Stimulated activated CD4-positive, alpha-beta T cell treated with anti-CD3 and anti-CD28 coated beads, TNF-alpha, amount 100 ng/mL, for 4 hours (primary cell): ENCODE results near the gene ELMO1.

Experiments
- DNase-seq, 3 experiments: peaks; one replicate each; pipeline ENCODE4 v3.0.0-alpha.2; 2020; ENCODE audit warnings: low read depth in 3 of 3

Gene ELMO1

GRCh38 chr7:37467002-37467401 is 18.3 kb upstream of the ELMO1 start:
- DNase-seq, result no peak

GRCh38 chr7:37462138-37462537 is 13.5 kb upstream of the ELMO1 start:
- no peak for DNase-seq

GRCh38 chr7:37455081-37455480 is 6.4 kb upstream of the ELMO1 start:
- no peak for DNase-seq

GRCh38 chr7:37452346-37452745 is 3.7 kb upstream of the ELMO1 start:
- no peak for DNase-seq

- no peak for DNase-seq
Observed at GRCh38 chr7:37450035-37450434, 1.4 kb upstream of the ELMO1 start.

GRCh38 chr7:37449621-37450020 is 957 bp upstream of the ELMO1 start:
- DNase-seq, result no peak

GRCh38 chr7:37448011-37448635 is 541 bp downstream of the ELMO1 start:
- peak; percentile 19 to 31 (median 29) for DNase-seq

GRCh38 chr7:37446371-37446770 is 2.3 kb downstream of the ELMO1 start:
- DNase-seq, result no peak

- DNase-seq, result no peak
Observed at GRCh38 chr7:37445790-37446189, 2.9 kb downstream of the ELMO1 start.

- no peak for DNase-seq
Observed at GRCh38 chr7:37445064-37445723, 3.5 kb downstream of the ELMO1 start.

- no peak for DNase-seq
Observed at GRCh38 chr7:37443627-37444026, 5.0 kb downstream of the ELMO1 start.

- no peak for DNase-seq
Observed at GRCh38 chr7:37442268-37442667, 6.4 kb downstream of the ELMO1 start.

- no peak for DNase-seq
Observed at GRCh38 chr7:37441816-37442215, 6.8 kb downstream of the ELMO1 start.

GRCh38 chr7:37441386-37441760 is 7.3 kb downstream of the ELMO1 start:
- no peak for DNase-seq

- DNase-seq, result peak in 1 of 3 experiments; percentile 7
Observed at GRCh38 chr7:37440738-37441385, 7.8 kb downstream of the ELMO1 start.

GRCh38 chr7:37439653-37440026 is 9.0 kb downstream of the ELMO1 start:
- no peak for DNase-seq

GRCh38 chr7:37438906-37439652 is 9.6 kb downstream of the ELMO1 start:
- no peak for DNase-seq

GRCh38 chr7:37435156-37435855 is 13.4 kb downstream of the ELMO1 start:
- DNase-seq, result no peak

GRCh38 chr7:37434529-37434928 is 14.1 kb downstream of the ELMO1 start:
- DNase-seq, result no peak

- DNase-seq, result no peak
Observed at GRCh38 chr7:37433166-37433565, 15.5 kb downstream of the ELMO1 start.

GRCh38 chr7:37432281-37432920 is 16.3 kb downstream of the ELMO1 start:
- DNase-seq, result no peak
